GM20000 (cell line): ENCODE results near the gene LSS.

Experiments
- DNase-seq: peaks from one replicate; pipeline ENCODE4 v3.0.0; 2012; ENCODE audit warnings: low spot score
- TF ChIP-seq, protein P1 (sequence below): IDR thresholded peaks from 2 replicates; pipeline ENCODE4 v1.5.1; 2012; ENCODE audit warnings: mild to moderate bottlenecking, control low read depth; ENCODE audit errors: extremely low read depth, missing control alignments

Gene LSS

DNA sequence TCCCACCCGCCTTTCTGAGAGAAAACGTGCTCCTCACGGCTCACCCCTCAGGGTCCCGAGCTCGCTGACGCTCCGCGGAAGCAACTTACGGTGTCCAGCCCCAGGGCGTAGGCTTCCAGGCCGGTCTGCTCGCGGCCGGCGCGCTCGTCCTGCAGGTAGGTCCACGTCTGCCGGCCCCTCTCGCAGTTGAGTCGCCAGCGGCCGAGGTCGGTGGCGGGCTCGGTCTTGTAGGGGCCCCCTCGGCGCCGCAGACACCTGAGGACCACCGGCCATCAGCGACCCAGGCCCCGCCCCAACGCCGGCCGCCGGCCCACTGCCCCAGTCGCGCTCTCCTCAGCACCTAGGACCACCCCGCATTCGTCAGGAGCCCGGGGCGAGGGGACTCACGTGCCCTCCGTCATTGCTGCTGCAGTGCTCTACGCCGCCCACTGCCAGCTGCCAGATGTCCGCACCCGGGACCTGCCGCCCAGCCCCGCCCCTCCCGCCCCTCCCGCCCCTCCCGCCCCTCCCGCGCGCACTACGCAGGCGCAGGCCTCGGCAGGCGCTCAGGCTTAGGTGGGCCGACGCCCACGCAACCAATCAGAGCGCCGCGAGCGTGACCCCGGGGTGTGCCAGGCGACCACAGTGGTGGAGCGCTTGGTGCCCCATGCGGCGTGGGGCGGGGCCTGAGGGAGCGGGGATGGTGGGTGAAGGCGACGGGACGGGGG is at the start of gene LSS:
Gene LSS, minus strand, starts transcription at position 430 of the 707 bp plus-strand sequence. Its CDS starts 29 bp downstream, at position 401.
- peak; percentile 99 for DNase-seq
- TF ChIP-seq, protein P1, sequence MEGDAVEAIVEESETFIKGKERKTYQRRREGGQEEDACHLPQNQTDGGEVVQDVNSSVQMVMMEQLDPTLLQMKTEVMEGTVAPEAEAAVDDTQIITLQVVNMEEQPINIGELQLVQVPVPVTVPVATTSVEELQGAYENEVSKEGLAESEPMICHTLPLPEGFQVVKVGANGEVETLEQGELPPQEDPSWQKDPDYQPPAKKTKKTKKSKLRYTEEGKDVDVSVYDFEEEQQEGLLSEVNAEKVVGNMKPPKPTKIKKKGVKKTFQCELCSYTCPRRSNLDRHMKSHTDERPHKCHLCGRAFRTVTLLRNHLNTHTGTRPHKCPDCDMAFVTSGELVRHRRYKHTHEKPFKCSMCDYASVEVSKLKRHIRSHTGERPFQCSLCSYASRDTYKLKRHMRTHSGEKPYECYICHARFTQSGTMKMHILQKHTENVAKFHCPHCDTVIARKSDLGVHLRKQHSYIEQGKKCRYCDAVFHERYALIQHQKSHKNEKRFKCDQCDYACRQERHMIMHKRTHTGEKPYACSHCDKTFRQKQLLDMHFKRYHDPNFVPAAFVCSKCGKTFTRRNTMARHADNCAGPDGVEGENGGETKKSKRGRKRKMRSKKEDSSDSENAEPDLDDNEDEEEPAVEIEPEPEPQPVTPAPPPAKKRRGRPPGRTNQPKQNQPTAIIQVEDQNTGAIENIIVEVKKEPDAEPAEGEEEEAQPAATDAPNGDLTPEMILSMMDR: no peak

DNA sequence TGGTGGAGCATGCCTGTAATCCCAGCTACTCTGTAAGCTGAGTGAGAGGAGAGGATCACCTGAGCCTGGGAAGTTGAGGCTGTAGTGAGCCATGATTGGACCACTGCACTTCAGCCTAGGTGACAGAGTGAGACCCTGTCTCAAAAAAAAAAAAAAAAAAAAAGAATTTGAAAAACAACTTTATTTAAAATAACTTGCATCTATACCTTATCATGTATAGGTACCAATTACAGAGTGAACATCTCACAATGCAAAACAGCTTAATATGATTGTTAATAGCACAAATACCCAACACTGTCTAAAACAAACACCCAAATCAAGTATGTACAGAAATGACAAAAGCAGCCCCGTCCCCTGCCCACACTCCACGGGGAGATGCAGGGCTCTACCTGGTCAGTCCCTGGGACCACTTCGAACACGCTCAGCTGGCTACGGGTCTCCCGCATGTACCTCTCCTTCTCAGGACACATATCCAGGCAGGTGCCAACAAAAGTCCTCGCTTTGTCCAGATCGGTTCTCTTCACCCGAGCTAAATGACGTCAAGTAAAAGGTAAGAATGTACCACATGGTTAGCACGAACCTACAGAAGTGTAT is 46.3 kb upstream of the LSS start:
- TF ChIP-seq, protein P1: no peak
- no peak for DNase-seq

DNA sequence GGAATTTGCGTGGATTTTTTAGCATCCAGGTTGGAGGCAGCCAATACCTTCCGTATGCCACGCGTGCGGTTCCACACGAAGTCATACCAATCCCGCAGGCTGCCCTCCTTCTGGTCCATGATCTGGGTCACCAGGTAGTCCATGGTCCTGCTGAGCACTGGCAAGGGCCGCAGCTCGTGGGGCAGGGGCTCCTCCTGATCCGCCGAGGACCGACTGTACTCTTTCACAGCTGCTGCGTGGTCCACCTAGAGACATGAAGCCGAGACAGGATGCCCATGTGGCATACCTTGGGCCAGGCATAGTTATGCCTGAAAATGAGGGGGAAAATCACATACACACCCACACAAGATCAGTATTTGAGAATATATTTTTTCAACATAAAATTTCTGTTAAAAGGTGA is 44.8 kb upstream of the LSS start:
- TF ChIP-seq, protein P1: no peak
- DNase-seq: no peak

DNA sequence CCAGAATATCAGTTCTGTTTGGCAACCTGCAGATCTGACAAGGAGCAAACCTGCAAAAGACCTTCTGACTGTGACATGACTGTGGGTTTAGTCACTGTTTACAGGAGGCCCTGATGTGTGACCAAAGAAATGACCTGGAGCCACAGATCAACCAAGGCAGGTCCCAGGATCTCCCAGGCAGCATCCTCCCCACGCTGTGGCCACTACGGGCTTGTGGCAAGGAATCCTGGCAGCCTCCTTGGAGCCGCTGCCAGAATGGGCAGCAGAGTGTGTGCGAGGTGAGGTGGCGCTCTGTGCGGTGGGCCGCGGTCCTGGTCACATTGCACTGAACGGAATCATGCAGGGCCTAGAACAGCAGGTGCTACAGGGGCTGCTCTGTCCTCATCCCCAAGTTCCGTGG is 40.9 kb upstream of the LSS start:
- DNase-seq: no peak
- TF ChIP-seq, protein P1: no peak

DNA sequence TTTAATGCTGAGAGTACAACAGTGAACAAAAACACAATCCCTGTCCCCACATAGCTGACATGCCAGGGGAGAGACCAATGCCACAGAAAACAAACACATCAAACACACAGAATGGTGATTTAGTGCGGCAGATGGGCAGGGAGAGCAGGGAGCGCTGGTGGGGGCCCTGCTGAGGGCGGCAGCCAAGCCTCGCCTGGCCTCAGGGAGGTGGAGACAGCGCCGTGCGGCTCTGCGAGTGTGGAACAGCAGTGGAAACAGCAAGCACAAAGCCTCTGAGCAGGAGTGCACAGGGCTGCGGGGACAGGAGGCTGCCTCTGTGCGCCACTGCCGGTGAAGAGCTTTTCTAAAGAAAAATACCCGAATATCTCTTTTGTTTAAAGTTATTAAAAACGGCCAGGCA is 39.8 kb upstream of the LSS start:
- TF ChIP-seq, protein P1: no peak
- no peak for DNase-seq

DNA sequence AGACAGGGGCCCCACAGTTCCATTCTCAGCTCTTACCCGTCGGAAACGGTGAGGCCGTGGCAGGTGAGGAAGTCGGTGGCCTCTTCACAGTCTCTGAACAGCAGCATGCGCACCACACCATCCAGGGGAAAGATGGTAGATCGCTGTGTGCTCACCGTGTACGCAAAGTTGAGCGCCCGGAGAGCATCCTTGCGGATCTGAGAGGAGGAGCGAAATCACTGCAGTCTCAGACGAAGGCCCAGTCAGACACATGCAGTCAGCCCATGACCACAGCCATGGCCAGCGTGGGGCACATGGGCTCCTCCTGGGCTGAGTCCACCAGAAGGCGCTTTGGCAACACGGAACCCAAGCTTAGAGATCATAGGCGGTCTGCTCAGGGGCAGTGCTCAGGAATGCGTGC is 38.4 kb upstream of the LSS start:
- DNase-seq: no peak
- TF ChIP-seq, protein P1: no peak

DNA sequence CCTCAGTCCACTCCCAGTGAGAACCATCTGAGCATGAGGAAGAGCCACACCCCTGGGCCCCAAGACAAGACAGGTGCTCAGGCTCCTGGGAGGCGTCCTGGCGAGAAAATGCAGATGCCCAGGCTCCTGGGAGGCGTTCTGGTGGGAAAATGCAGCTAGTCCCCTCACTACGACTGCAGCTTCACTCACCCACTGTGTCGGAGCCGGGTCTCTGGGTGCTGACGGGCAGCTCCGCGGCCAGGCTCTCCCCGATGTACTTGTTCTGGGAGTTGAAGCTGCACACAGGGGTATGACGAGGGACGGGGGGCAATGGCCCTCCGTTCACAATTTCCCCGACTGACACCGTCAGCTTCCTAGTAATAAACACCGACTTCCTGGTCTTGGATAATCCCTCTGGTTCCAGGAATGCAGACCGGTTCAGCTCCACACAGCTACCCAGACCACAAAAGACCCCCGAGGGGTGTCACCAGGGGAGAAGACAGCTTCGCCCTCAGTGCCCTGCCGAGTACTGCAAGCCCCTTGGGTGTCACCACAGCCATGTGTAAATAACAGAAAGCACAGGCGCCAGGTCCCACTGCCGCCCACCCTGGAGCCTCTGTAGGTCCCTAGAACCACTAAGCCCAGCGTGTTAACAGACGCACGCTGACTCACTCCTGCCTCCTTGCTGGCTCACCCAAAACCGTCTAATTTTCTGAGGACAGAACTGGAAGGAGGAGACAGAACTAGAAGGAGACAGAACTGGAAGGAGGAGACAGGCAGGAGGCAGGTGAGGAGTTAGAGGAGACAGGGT is 37.4 kb upstream of the LSS start:
- TF ChIP-seq, protein P1: no peak

More for the DNA sequence above, 37.4 kb upstream of the LSS start:
- no peak for DNase-seq
